CD14-positive monocyte (primary cell): ENCODE measurements around the gene KANSL1L. TPM values are rescaled to one million over a fixed set of nuclear protein-coding genes. Genes with fewer than 3 reads are reported as not detected.

Source experiments
- DNase-seq, 3 donors: peaks; one replicate each; pipeline ENCODE4 v3.0.0-alpha.2; 2011 to 2022
- H2AFZ ChIP-seq: 2 replicates; pipeline ENCODE4 v1.6.0; 2012; ENCODE audit warnings: mild to moderate bottlenecking, low read depth, low read length, inconsistent platforms; ENCODE audit not compliant: insufficient read depth, poor library complexity, severe bottlenecking
- H3K27ac ChIP-seq, 2 donors: 1 replicate in 1 of 2; 2 replicates in 1 of 2; pipeline ENCODE4 v1.5.1; 2012 to 2013; ENCODE audit warnings: low read length in 2 of 2, control low read depth in 1 of 2, inconsistent platforms in 1 of 2, low read depth in 1 of 2, mild to moderate bottlenecking in 1 of 2
- H3K27me3 ChIP-seq, 2 donors: one replicate each; pipeline versions ENCODE4 v1.6.0 to v1.6.1; 2011 to 2013; ENCODE audit warnings: low read length in 2 of 2; ENCODE audit not compliant: control insufficient read depth in 2 of 2, insufficient read depth in 2 of 2
- H3K36me3 ChIP-seq, 2 donors: replicated peaks in 1 of 2; 1 replicate in 1 of 2; 2 replicates in 1 of 2; pipeline versions ENCODE4 v1.5.1 to v1.6.1; 2012 to 2013; ENCODE audit warnings: low read length in 2 of 2, control low read depth in 1 of 2, inconsistent platforms in 1 of 2, mild to moderate bottlenecking in 1 of 2; ENCODE audit not compliant: insufficient read depth in 2 of 2, control insufficient read depth in 1 of 2
- H3K4me1 ChIP-seq, 2 donors: 1 replicate in 1 of 2; 2 replicates in 1 of 2; pipeline versions ENCODE4 v1.5.1 to v1.6.1; 2012 to 2013; ENCODE audit warnings: low read length in 2 of 2, control low read depth in 1 of 2, inconsistent platforms in 1 of 2, mild to moderate bottlenecking in 1 of 2, moderate library complexity in 1 of 2; ENCODE audit not compliant: insufficient read depth in 2 of 2, control insufficient read depth in 1 of 2
- H3K4me2 ChIP-seq: replicated peaks from 2 replicates; pipeline ENCODE3; 2012; ENCODE audit warnings: low read length, moderate library complexity, mild to moderate bottlenecking; ENCODE audit not compliant: poor library complexity, severe bottlenecking; ENCODE audit errors: extremely low read depth
- H3K4me3 ChIP-seq, 3 experiments: fragments of 200-600 bp in 1 of 3; sonication (generic) in 1 of 3; replicated peaks in 1 of 3; 1 replicate in 2 of 3; 2 replicates in 1 of 3; pipeline ENCODE4 v1.5.1; 2011 to 2013; ENCODE audit warnings: low read length in 3 of 3, mild to moderate bottlenecking in 3 of 3, control low read depth in 2 of 3, low read depth in 2 of 3, inconsistent platforms in 1 of 3, moderate library complexity in 1 of 3
- H3K79me2 ChIP-seq: 2 replicates; pipeline ENCODE4 v1.6.0; 2012; ENCODE audit warnings: mild to moderate bottlenecking, control low read depth, inconsistent platforms, low read length, moderate library complexity; ENCODE audit not compliant: insufficient read depth
- H3K9ac ChIP-seq: 2 replicates; pipeline ENCODE4 v1.6.0; 2017; ENCODE audit warnings: low read length, mild to moderate bottlenecking; ENCODE audit not compliant: insufficient read depth, poor library complexity, severe bottlenecking
- H3K9me3 ChIP-seq, 2 donors: replicated peaks in 1 of 2; 1 replicate in 1 of 2; 2 replicates in 1 of 2; pipeline versions ENCODE4 v1.5.1 to v1.6.1; 2012 to 2013; ENCODE audit warnings: low read length in 2 of 2, control low read depth in 1 of 2; ENCODE audit not compliant: control insufficient read depth in 1 of 2, insufficient read depth in 1 of 2
- H4K20me1 ChIP-seq: 2 replicates; pipeline ENCODE4 v1.6.0; 2012; ENCODE audit warnings: mild to moderate bottlenecking, low read length, control low read depth, moderate library complexity; ENCODE audit not compliant: insufficient read depth
- H3K27ac Mint-ChIP-seq, 7 donors: one replicate each; pipeline ENCODE4 v1.8.0; 2020; ENCODE audit warnings: mild to moderate bottlenecking in 7 of 7, mixed read lengths in 7 of 7, moderate library complexity in 6 of 7, inconsistent platforms in 2 of 7
- H3K27me3 Mint-ChIP-seq, 3 donors: one replicate each; pipeline ENCODE4 v1.8.0; 2021 to 2022; ENCODE audit warnings: low read depth in 3 of 3, mild to moderate bottlenecking in 3 of 3, mixed read lengths in 3 of 3, moderate library complexity in 3 of 3, inconsistent platforms in 1 of 3
- H3K36me3 Mint-ChIP-seq, 2 donors: one replicate each; pipeline ENCODE4 v1.8.0; 2020; ENCODE audit warnings: mixed read lengths in 2 of 2, inconsistent platforms in 1 of 2, mild to moderate bottlenecking in 1 of 2
- H3K4me1 Mint-ChIP-seq: one replicate; pipeline ENCODE4 v1.8.0; 2020; ENCODE audit warnings: mild to moderate bottlenecking, mixed read lengths
- H3K4me3 Mint-ChIP-seq, 2 donors: one replicate each; pipeline ENCODE4 v1.8.0; 2020; ENCODE audit warnings: mild to moderate bottlenecking in 2 of 2, mixed read lengths in 2 of 2, moderate library complexity in 1 of 2
- H3K9me3 Mint-ChIP-seq, 7 donors: one replicate each; pipeline ENCODE4 v1.8.0; 2020 to 2022; ENCODE audit warnings: mixed read lengths in 7 of 7, mild to moderate bottlenecking in 6 of 7, moderate library complexity in 6 of 7, inconsistent platforms in 2 of 7
- CTCF ChIP-seq: fragments of 200-600 bp; IDR thresholded peaks from one replicate; pipeline ENCODE4 v1.8.0; 2022; ENCODE audit warnings: antibody characterized with exemption, mild to moderate bottlenecking
- WGBS: methylation state at CpG from one replicate; pipeline ENCODE4 v1.1.5; 2013; ENCODE audit warnings: missing lambda C conversion rate; ENCODE audit not compliant: insufficient coverage; 5-methylcytosine and 5-hydroxymethylcytosine counted together
- intact Hi-C, 2 donors: fragments of 100-400 bp; cut with micrococcal nuclease; formaldehyde crosslinking; loops; one replicate each; pipeline versions ENCODE4 v1.15.0 to v1.15.1; 2023
- polyA plus RNA-seq, 3 donors: library from polyadenylated mRNA; depleted of rRNA in 1 of 3; unstranded in 2 of 3; stranded (reverse) in 1 of 3; fragments of 300-500 nt in 2 of 3; fragments of >200 nt in 1 of 3; fragmentation: Illumina TruSeq in 2 of 3; gene quantifications; 1 replicate in 2 of 3; 2 replicates in 1 of 3; pipeline ENCODE4 v1.2.3, GENCODE V29; 2012 to 2021

The KANSL1L gene
- polyA plus RNA-seq, 3 donors, result 1.00 to 11.6 (median 1.3) TPM

DNA sequence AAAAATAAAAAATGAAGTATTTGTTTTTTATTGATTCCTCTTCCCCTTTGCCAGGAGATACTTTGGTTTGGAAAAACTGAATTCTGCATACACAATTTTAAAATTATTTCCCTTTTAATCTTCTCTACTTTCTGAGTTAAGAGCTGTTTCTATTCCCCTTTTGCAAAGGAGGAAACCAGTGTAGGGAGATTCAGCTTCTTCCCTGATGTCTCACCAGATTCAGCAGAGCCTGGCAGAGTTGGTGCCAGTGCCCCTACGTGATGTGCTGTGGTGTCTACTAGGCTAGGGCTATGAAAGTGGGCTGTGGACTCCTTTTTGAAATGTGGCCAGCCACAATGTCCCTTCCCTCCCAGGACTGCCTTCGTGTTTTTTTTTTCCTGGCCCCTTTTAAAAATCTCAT, 166.3 kb downstream of the KANSL1L start:
- Histone ChIP-seq H3K27me3 (no peaks in the 10 kb centered on the region), H3K27ac (peak overlapping the region; percentile 55 to 92), H3K9me3 (no peaks in the 10 kb centered on the region), H4K20me1 (peaks cover 57% of the 10 kb centered on the region), H3K9ac (peak overlapping the region; percentile 10), H3K4me2 (peak overlapping the region; percentile 84), H3K4me1 (peaks cover 46 to 55% of the 10 kb centered on the region in 2 donors), H3K79me2 (peaks cover 75% of the 10 kb centered on the region), H3K4me3 (peak overlapping the region in 1 of 3 experiments; percentile 98), H3K36me3 (peaks cover 10 to 30% of the 10 kb centered on the region in 2 donors), H2AFZ (no peak overlapping the region)
- peaks cover 0 to 3% (median 0%) of the 10 kb centered on the region in 7 donors for H3K9me3 Mint-ChIP-seq
- peak overlapping the region in 1 of 2 donors; percentile 24 for H3K4me3 Mint-ChIP-seq
- WGBS, result no CpG with 5 or more reads among the region's 2 CpGs
- TF ChIP-seq CTCF, result no peak
- peaks cover 21 to 36% of the 10 kb centered on the region in 2 donors for H3K36me3 Mint-ChIP-seq
- H3K27ac Mint-ChIP-seq, result peak overlapping the region; percentile 73 to 93 (median 84)
- no peaks in the 10 kb centered on the region for H3K27me3 Mint-ChIP-seq
- H3K4me1 Mint-ChIP-seq, result peaks cover 60% of the 10 kb centered on the region
- DNase-seq, result peak; percentile 49 to 67 (median 50)
- intact Hi-C loops, result loop anchor here in 1 of 2 donors (5.0 kb wide), 1 partner anchor 167 kb away; the partner anchor contains the start of gene KANSL1L

- Histone ChIP-seq H2AFZ (peak overlapping the region; percentile 91), H3K4me2 (peak overlapping the region; percentile 84), H3K4me1 (peaks cover 46 to 54% of the 10 kb centered on the region in 2 donors), H3K27me3 (no peaks in the 10 kb centered on the region), H3K4me3 (peak overlapping the region; percentile 85 to 99 (median 98)), H3K9me3 (no peaks in the 10 kb centered on the region), H3K79me2 (peaks cover 60% of the 10 kb centered on the region), H3K36me3 (peaks cover 3 to 15% of the 10 kb centered on the region in 2 donors), H3K9ac (peak overlapping the region; percentile 78), H3K27ac (peak overlapping the region; percentile 87 to 92), H4K20me1 (peaks cover 42% of the 10 kb centered on the region)
- TF ChIP-seq CTCF, result no peak
- Mint-ChIP-seq H3K27ac (peak overlapping the region; percentile 90 to 97 (median 94)), H3K4me1 (peaks cover 59% of the 10 kb centered on the region), H3K9me3 (peaks cover 0 to 3% (median 0%) of the 10 kb centered on the region in 7 donors), H3K4me3 (peak overlapping the region; percentile 92 to 97), H3K27me3 (peaks cover 0 to 1% (median 0%) of the 10 kb centered on the region in 3 donors), H3K36me3 (peaks cover 9 to 22% of the 10 kb centered on the region in 2 donors)
- intact Hi-C loops, result loop anchor here (2.0 to 5.0 kb wide), 2 partner anchors 167 to 169 kb away; partner anchors contain the start of gene KANSL1L (in 2 of the 2)
- WGBS, result no CpG with 5 or more reads among the region's 2 CpGs
- peak; percentile 39 to 70 (median 59) for DNase-seq
These were observed 167.8 kb downstream of the KANSL1L start for GRCh38 chr2:210003359-210003758.
